Nephron progenitor cell (in vitro differentiated cells): ENCODE results near the gene MNX1.

Experiments used
- DNase-seq: peaks from one replicate; pipeline ENCODE4 v3.0.0; 2021
- H3K27ac Mint-ChIP-seq: 2 replicates; pipeline ENCODE4 v1.8.0; 2021; ENCODE audit warnings: mild to moderate bottlenecking, moderate library complexity, mixed read lengths
- H3K27me3 Mint-ChIP-seq: 2 replicates; pipeline ENCODE4 v1.8.0; 2021; ENCODE audit warnings: mild to moderate bottlenecking, low read depth, mixed read lengths; ENCODE audit not compliant: poor library complexity
- H3K36me3 Mint-ChIP-seq: 2 replicates; pipeline ENCODE4 v1.8.0; 2021; ENCODE audit warnings: low read depth, mixed read lengths
- H3K4me1 Mint-ChIP-seq: 2 replicates; pipeline ENCODE4 v1.8.0; 2021; ENCODE audit warnings: mixed read lengths
- H3K4me3 Mint-ChIP-seq: 2 replicates; pipeline ENCODE4 v1.8.0; 2021; ENCODE audit warnings: mild to moderate bottlenecking, moderate library complexity, mixed read lengths
- H3K9me3 Mint-ChIP-seq: 2 replicates; pipeline ENCODE4 v1.8.0; 2021; ENCODE audit warnings: mild to moderate bottlenecking, moderate library complexity, mixed read lengths
- CTCF ChIP-seq: fragments of 200-600 bp; sonication (generic); IDR thresholded peaks from 2 replicates; pipeline ENCODE4 v1.5.0; 2021; ENCODE audit warnings: antibody characterized with exemption

The MNX1 gene

GRCh38 chr7:156963472-156963871 lies 47.0 kb downstream of the MNX1 start:
- TF ChIP-seq CTCF = no peak
- Mint-ChIP-seq H3K4me3 (no peak overlapping the region), H3K27me3 (no peaks in the 10 kb centered on the region), H3K4me1 (no peaks in the 10 kb centered on the region), H3K9me3 (no peaks in the 10 kb centered on the region), H3K36me3 (peaks cover 63% of the 10 kb centered on the region), H3K27ac (no peak overlapping the region)
- DNase-seq = no peak

DNA sequence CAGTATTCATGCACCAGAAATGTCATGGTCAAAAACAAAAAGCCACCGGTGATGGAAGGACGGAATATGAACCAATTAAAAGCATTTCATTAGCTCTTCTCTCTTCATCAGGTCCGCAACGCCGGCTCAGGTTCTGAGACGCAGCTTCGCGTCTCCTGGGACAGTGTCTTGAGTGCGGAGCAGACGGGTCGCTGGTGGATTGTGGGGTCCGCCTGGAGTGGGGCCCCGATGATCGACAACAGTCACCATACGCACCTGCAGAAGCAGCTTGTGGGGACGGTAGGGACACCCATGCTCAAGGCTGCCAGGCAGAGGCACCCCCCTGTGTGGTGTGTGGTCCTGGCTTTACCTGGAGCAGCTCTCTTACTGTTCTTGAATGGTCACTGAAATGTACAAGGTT lies 47.6 kb downstream of the MNX1 start:
- no peaks in the 10 kb centered on the region for H3K4me1 Mint-ChIP-seq
- no peak overlapping the region for H3K27ac Mint-ChIP-seq
- H3K36me3 Mint-ChIP-seq = peaks cover 69% of the 10 kb centered on the region

GRCh38 chr7:156962145-156962544 lies 48.3 kb downstream of the MNX1 start:
- no peak for DNase-seq
- Mint-ChIP-seq H3K27me3 (no peaks in the 10 kb centered on the region), H3K4me3 (no peak overlapping the region), H3K36me3 (peaks cover 67% of the 10 kb centered on the region), H3K9me3 (no peaks in the 10 kb centered on the region), H3K27ac (no peak overlapping the region), H3K4me1 (no peaks in the 10 kb centered on the region)
- TF ChIP-seq CTCF = no peak

More for the DNA sequence above, 47.6 kb downstream of the MNX1 start:
- TF ChIP-seq CTCF = no peak
- no peaks in the 10 kb centered on the region for H3K9me3 Mint-ChIP-seq
- no peaks in the 10 kb centered on the region for H3K27me3 Mint-ChIP-seq
- H3K4me3 Mint-ChIP-seq = no peak overlapping the region
- no peak for DNase-seq

- H3K27ac Mint-ChIP-seq = no peak overlapping the region
- no peak for TF ChIP-seq CTCF
- no peak overlapping the region for H3K4me3 Mint-ChIP-seq
- H3K9me3 Mint-ChIP-seq = no peaks in the 10 kb centered on the region
- no peak for DNase-seq
- H3K36me3 Mint-ChIP-seq = peaks cover 80% of the 10 kb centered on the region
- H3K27me3 Mint-ChIP-seq = no peaks in the 10 kb centered on the region
- peaks cover 5% of the 10 kb centered on the region for H3K4me1 Mint-ChIP-seq
These were observed 53.7 kb downstream of the MNX1 start for GRCh38 chr7:156956727-156957126.

GRCh38 chr7:156954941-156955340 lies 55.5 kb downstream of the MNX1 start:
- no peak for DNase-seq
- H3K4me3 Mint-ChIP-seq = no peak overlapping the region
- TF ChIP-seq CTCF = no peak
- no peaks in the 10 kb centered on the region for H3K9me3 Mint-ChIP-seq
- H3K4me1 Mint-ChIP-seq = peaks cover 23% of the 10 kb centered on the region
- H3K36me3 Mint-ChIP-seq = peaks cover 62% of the 10 kb centered on the region
- no peaks in the 10 kb centered on the region for H3K27me3 Mint-ChIP-seq
- no peak overlapping the region for H3K27ac Mint-ChIP-seq
